GM13976 (cell line): Measurements from ENCODE around the gene KANSL1.

Source experiments
- DNase-seq: peaks from one replicate; pipeline ENCODE4 v3.0.0; 2012; ENCODE audit warnings: low spot score
- in situ Hi-C: fragments of 300-500 bp; cut with MboI; formaldehyde crosslinking; loops from one replicate; pipeline ENCODE4 v1.12.0; 2022; ENCODE audit warnings: low sequenced_read_pairs, mixed read lengths, inconsistent platforms; ENCODE audit not compliant: unreplicated experiment
- TF ChIP-seq, protein P1 (sequence below): IDR thresholded peaks from 2 replicates; pipeline ENCODE4 v1.5.1; 2012; ENCODE audit warnings: borderline replicate concordance, mild to moderate bottlenecking; ENCODE audit not compliant: insufficient read depth; ENCODE audit errors: extremely low read depth, missing control alignments, control extremely low read depth

KANSL1 gene

DNA sequence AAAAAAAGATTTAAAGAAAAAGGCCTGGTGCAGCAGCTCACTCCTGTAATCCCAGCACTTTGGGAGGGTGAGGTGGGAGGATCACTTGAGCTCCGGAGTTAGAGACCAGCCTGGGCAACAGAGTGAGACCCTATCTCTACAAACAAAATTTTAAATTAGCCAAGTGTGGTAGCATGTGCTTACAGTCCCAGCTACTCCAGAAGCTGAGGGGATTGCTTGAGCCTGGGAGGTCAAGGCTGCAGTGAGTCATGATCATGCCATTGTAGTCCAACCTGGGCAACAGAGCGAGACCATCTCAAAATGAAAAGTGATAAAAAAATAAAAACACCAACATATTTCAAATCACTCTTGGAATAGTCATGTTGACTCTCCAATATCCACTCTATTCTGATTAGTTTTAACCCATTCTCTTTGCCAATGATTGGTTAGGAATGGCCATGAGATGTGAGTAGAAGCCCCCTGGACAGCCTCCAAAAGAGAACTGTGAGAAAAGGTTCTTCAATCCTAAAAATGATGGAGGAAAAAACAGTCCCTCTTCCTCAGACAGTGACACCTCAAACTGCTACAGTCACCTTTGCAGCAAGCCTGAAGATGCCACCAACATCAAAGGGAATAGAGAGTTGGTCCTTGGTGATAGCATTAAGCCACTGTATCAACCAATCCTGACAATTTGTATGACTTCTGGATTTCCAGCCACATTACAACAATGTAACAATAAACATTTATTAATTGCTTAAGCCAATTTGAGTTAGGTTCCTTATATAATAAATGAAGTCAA lies 2.9 kb upstream of the KANSL1 start:
- no peak for DNase-seq
- in situ Hi-C loops: no loop called here
- TF ChIP-seq, protein P1, sequence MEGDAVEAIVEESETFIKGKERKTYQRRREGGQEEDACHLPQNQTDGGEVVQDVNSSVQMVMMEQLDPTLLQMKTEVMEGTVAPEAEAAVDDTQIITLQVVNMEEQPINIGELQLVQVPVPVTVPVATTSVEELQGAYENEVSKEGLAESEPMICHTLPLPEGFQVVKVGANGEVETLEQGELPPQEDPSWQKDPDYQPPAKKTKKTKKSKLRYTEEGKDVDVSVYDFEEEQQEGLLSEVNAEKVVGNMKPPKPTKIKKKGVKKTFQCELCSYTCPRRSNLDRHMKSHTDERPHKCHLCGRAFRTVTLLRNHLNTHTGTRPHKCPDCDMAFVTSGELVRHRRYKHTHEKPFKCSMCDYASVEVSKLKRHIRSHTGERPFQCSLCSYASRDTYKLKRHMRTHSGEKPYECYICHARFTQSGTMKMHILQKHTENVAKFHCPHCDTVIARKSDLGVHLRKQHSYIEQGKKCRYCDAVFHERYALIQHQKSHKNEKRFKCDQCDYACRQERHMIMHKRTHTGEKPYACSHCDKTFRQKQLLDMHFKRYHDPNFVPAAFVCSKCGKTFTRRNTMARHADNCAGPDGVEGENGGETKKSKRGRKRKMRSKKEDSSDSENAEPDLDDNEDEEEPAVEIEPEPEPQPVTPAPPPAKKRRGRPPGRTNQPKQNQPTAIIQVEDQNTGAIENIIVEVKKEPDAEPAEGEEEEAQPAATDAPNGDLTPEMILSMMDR: no peak

DNA sequence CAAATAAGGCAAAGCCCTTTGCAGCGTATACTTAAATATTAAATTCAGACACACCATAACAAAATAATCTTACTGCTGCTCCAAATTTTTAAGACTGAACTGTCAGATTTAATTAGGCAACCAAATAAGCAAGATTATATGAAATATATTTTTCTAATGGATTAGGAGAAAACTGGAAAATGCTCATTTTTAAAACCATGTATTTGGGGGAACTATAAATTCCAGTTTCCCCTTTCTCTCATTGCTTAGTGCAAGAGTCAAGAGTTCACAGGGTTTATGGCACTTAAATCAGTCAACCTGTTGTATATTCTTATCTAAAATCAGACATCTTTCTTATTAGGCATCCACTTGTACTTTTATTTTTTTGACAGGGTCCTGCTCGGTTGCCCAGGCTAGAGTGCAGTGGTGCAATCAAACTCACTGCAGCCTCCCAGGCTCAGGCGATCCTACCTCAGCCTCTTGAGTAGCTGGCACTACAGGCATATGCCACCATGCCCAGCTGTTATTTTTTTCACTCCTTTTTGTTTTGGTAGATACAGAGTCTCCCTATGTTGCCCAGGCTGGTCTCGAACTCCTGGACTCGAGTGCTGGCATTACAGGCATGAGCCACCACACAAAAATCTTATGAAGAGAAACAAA lies 2.1 kb upstream of the KANSL1 start:
- DNase-seq: no peak
- TF ChIP-seq, protein P1: no peak
- in situ Hi-C loops: no loop called here

DNA sequence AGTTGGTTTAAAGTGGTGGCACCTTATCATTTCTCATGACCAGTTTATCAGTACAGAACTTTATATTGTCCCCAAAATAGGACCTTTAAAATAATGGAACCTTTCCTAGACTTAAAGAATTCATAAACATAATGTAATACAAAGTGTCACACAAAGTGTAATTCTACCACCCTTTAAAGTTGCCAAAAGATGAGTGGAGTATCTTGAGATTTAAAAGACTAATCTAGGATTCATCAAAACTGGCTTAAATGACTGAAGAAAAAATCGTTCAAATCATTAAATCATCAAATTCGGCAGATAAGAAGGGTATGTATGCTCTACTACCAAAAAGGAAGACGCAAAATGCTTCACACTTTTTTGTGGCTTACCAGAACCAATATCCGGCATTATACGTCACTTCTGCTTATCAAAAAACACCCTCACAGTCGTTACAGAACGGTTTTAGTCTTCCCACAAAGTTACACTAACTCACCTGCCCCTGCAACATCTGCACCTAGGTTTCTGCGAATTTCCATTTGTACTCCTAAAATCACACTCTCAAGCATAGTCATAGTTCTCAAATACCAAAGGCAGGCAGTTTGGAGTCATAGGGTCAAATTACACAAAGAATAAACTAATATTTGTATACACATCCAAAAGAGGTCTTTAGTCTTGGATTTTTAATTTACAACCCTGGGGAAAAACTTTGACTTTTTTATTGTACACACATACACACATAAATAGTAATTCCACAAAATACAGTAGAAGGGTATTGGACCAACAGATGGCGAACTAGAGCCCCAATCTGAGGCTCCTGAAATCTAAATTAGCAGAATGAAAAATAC lies 1.4 kb upstream of the KANSL1 start:
- TF ChIP-seq, protein P1: peak; percentile 28
- in situ Hi-C loops: no loop called here
- DNase-seq: peak; percentile 70

DNA sequence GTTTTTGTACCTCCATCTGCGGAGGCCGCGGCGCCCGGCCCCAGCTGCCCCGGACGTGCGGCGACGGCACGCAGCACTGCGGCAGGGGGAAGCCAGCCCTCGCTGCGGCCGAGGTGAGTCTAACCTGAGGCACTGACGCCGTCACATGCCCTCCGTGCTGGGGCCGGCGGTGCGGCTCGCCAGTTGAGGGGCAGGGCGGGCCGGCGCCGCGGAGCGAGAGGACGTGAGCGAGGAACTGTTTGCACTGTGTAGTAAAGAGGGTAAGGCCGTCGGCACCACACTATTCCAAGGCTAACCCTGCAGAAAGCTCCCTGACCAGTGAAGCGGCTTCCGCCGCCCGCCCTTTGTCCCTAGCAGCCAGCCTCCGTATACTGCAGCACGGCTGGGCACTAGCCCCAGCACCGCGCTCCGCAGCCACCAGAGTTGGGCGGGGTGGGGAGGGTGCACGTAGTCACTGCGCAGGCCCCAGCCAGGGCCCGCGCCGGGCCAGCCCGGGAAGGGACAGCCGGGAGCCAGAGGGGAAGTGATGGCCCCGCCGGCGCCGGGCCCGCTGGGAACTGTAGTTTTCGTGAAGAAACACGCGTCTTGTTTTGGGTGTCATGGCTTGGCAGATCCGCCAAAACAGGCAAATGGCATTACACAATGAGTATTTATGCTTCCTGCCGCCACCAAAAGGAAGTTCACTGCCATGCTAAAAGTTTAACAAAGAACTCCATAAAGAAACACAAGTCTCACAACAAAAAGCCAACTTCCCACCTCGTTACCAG lies 580 bp upstream of the KANSL1 start:
- peak; percentile 91 for DNase-seq
- in situ Hi-C loops: no loop called here

DNA sequence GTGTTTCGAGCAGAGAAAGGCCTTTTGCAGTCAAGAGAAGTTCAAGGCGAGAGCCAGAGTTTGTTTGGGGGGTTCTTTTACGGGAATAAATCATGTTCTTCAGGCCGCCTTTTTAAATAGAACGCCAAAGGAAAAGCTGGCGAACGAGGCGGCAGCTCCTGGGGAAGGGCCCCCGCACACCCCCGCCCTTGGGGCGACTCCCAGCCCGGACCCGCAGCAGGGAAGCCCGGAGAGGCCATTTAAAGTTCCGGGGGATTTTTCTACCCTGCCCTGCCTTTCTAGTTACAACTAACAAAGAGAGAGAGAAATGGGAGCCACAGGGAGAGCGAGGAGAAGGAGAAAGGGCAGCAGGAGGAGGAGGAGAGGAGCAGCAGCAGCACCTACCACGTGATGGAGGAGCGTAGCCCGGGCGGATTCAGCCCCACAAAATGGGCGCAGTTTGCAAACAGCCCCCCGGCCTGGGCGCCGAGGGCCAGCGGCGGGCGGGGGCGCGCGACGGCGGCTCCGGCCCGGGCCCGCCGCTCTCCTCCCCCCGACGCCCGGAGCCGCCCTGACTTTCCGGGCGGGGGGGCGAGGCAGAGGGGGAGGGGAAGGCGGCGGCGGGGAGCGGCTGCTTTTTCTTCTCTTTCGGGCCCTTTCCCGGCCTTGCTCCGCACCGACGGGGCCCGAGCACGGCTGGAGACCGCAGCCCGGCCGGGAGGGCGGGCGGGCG lies 634 bp downstream of the KANSL1 start:
- DNase-seq: peak; percentile 81
- TF ChIP-seq, protein P1: no peak
- in situ Hi-C loops: no loop called here

More for the DNA sequence above, 580 bp upstream of the KANSL1 start:
- TF ChIP-seq, protein P1: peak; percentile 7

DNA sequence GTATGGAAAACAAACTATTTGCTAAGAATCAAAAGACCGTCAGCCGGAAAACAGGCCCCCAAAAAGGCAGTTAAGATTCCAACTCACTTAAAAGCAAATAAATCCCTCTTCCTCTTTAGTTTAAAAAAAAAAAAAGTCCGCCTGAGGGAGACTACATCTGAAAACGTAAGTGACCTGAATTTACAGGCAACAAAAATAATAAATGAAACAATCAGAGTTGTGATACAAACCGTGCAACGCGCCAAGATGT lies 1.1 kb downstream of the KANSL1 start:
- TF ChIP-seq, protein P1: no peak
- in situ Hi-C loops: no loop called here
- DNase-seq: no peak
